SK-N-MC (cell line): ENCODE measurements around the gene PTOV1.

Experiments used
- DNase-seq: peaks from one replicate; pipeline ENCODE4 v3.0.0-alpha.2; 2011; ENCODE audit warnings: low read depth, low spot score
- H3K27ac ChIP-seq: fragments of 200-600 bp; sonication (generic); 2 replicates; pipeline ENCODE4 v1.5.1; 2016; ENCODE audit warnings: mixed run types
- H3K36me3 ChIP-seq: fragments of 200-600 bp; sonication (generic); 2 replicates; pipeline ENCODE4 v1.6.1; 2017; ENCODE audit warnings: antibody characterized with exemption, low read length, mixed read lengths; ENCODE audit not compliant: insufficient read depth
- H3K4me3 ChIP-seq: fragments of 200-600 bp; sonication (generic); 2 replicates; pipeline ENCODE4 v1.5.1; 2016
- H3K9ac ChIP-seq: fragments of 200-600 bp; sonication (generic); 2 replicates; pipeline ENCODE4 v1.8.0; 2017; ENCODE audit warnings: mixed run types, mixed read lengths; ENCODE audit not compliant: insufficient read length
- H3K9me3 ChIP-seq: fragments of 200-600 bp; sonication (generic); 2 replicates; pipeline ENCODE4 v1.6.1; 2017; ENCODE audit warnings: low read depth, mild to moderate bottlenecking, antibody characterized with exemption, low read length, moderate library complexity, mixed read lengths
- EZH2 ChIP-seq: fragments of 200-600 bp; sonication (generic); IDR thresholded peaks from one replicate; pipeline ENCODE4 v1.6.1; 2017; ENCODE audit warnings: antibody characterized with exemption
- FOXP2 ChIP-seq: optimal IDR thresholded peaks from 2 replicates; pipeline ENCODE3; 2011; ENCODE audit warnings: mild to moderate bottlenecking, moderate library complexity; ENCODE audit not compliant: insufficient read depth; ENCODE audit errors: extremely low read length, control extremely low read depth
- POLR2AphosphoS5 ChIP-seq: IDR thresholded peaks from 2 replicates; pipeline ENCODE4 v1.6.1; 2012; ENCODE audit warnings: mild to moderate bottlenecking, low read depth, low read length, borderline replicate concordance

PTOV1 gene

GRCh38 chr19:49835562-49835961, 15.4 kb upstream of the PTOV1 start:
- H3K27ac ChIP-seq = no peak overlapping the region
- H3K4me3 ChIP-seq = no peak overlapping the region
- H3K9ac ChIP-seq = no peak overlapping the region
- H3K9me3 ChIP-seq = no peaks in the 10 kb centered on the region
- no peak for DNase-seq
- TF ChIP-seq FOXP2 = no peak
- no peak for TF ChIP-seq EZH2
- TF ChIP-seq POLR2AphosphoS5 = no peak
- H3K36me3 ChIP-seq = peaks cover 37% of the 10 kb centered on the region

GRCh38 chr19:49836176-49837008, 14.6 kb upstream of the PTOV1 start:
- Histone ChIP-seq H3K9ac (no peak overlapping the region), H3K9me3 (no peaks in the 10 kb centered on the region), H3K4me3 (no peak overlapping the region), H3K36me3 (peaks cover 37% of the 10 kb centered on the region), H3K27ac (no peak overlapping the region)
- DNase-seq = no peak
- TF ChIP-seq POLR2AphosphoS5 = no peak

DNA sequence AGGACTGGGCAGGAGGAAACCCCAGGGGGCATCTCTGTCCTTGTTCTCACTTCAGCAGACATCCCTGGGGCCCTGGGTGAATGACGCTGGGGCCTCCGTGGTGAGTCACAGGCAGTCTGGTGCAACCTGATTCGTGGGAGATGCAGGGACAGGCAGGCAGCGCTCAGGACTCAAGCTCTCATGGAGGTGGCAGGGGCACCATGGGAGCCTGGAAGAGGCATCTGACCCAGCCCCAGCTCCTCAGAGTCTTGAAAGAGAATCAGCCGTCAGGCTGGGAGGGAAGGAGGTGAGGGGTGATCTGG, 14.0 kb upstream of the PTOV1 start:
- Histone ChIP-seq H3K36me3 (peaks cover 32% of the 10 kb centered on the region), H3K9ac (no peak overlapping the region), H3K9me3 (no peaks in the 10 kb centered on the region), H3K27ac (no peak overlapping the region), H3K4me3 (no peak overlapping the region)
- no peak for TF ChIP-seq FOXP2
- no peak for TF ChIP-seq POLR2AphosphoS5
- DNase-seq = no peak

DNA sequence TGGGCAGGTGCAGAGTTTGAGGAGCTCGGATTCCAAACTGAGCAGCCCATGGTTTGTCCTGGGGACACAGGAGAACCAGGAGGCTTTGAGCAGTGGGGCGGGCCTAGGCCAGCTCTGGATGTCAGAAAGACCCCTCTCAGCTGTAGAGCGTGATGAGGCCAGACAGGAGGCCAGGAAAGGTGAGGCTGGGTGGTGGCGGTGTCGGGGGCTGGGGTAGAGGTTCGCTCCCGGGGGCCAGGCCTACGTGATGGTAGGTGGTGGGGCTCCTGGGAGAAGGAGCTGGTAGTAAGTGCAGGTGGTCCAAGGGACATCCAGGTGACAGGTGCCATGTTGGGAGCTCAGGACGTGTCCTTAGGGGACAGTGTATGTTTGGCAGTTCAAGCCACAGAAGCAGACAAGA, 13.5 kb upstream of the PTOV1 start:
- H3K9me3 ChIP-seq = no peaks in the 10 kb centered on the region
- no peak overlapping the region for H3K27ac ChIP-seq
- H3K9ac ChIP-seq = no peak overlapping the region
- H3K4me3 ChIP-seq = no peak overlapping the region
- H3K36me3 ChIP-seq = peaks cover 28% of the 10 kb centered on the region; the same call in 1 of the 2 replicates
- no peak for DNase-seq
- TF ChIP-seq FOXP2 (no peak), EZH2 (no peak), POLR2AphosphoS5 (no peak)

DNA sequence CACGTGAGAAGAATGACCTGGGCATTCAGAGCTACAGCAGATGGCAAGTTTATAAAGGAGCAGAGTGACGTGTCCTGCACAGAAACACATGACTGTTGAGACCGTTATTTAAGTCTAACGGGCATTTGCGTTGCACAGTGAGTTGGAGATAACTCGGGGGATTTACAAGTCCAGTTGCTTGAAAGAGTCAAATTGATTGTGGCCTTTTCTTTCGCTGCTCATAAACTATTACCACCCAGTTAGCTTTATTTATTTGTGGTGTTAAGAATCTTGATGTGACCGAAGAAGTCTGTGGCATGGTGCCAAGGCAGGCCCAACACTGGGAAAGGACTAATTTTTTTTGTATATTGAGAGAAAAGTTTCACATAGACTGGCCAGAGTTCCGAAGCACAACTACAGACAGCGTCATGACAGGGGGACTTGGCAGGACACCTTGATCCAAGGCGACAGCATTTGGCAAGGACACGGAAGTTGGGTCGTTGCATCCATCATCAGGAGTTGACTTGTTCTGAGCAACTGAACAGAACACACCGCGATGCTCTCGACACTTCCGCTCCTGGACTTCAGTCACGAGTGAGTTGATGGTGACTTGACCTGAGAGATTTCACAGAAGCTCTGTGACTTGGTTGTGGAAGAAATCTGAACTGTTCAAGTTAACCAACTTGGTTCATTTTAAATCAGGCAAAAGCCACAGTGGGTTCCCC, 11.9 kb upstream of the PTOV1 start:
- TF ChIP-seq EZH2 (no peak), FOXP2 (no peak), POLR2AphosphoS5 (no peak)
- Histone ChIP-seq H3K27ac (0 out of 2 replicates have a peak overlapping the region, but pooled peaks have one; percentile 13), H3K9me3 (no peaks in the 10 kb centered on the region), H3K9ac (no peak overlapping the region), H3K4me3 (no peak overlapping the region), H3K36me3 (peaks cover 22% of the 10 kb centered on the region; the same call in 1 of the 2 replicates)
- no peak for DNase-seq

DNA sequence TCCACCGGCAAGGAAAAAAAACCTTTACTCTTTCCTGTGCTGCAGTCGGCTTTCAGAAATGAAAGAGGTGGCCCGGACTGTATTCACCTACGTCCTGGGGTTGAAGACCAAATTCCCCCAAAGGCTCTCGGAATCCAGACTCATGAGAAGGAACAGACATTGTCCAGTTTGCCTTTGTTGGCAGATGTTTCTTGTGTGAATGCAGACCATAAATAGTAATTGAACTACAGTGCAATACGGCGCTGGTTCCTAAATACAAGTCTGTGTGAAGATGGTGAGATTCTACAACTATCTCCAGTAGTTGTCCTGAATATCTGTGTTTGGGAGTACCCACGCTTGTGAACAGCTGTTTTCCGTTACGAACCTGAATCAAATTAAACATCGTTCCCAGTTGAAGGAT, 11.2 kb upstream of the PTOV1 start:
- H3K9ac ChIP-seq = no peak overlapping the region
- no peak for DNase-seq
- TF ChIP-seq FOXP2 = no peak
- peaks cover 22% of the 10 kb centered on the region; the same call in 1 of the 2 replicates for H3K36me3 ChIP-seq
- H3K9me3 ChIP-seq = no peaks in the 10 kb centered on the region
- no peak overlapping the region for H3K4me3 ChIP-seq
- H3K27ac ChIP-seq = 0 out of 2 replicates have a peak overlapping the region, but pooled peaks have one; percentile 36

DNA sequence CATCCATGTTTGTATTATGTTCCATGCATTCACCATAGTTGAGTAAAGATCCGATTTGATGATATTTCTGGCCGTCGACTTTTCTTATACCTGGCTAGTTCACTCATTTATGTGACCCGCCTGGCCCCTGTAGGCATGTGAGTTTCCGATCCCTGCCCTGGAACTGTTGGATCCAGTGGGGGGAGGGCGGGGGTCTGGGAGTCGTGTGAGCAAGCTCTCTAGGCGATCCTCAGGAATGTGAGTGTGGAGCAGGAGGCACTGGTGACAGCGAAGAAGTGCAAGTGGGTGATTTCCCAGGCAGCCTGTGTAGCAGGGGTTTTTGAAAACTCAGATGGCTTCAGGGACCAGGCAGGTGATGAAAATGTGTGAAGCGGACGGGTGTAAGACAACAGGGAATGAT, 10.6 kb upstream of the PTOV1 start:
- Histone ChIP-seq H3K27ac (no peak overlapping the region), H3K9ac (no peak overlapping the region), H3K9me3 (no peaks in the 10 kb centered on the region), H3K36me3 (peaks cover 22% of the 10 kb centered on the region; the same call in 1 of the 2 replicates), H3K4me3 (no peak overlapping the region)
- DNase-seq = no peak
- no peak for TF ChIP-seq POLR2AphosphoS5
- TF ChIP-seq EZH2 = no peak
- TF ChIP-seq FOXP2 = no peak

GRCh38 chr19:49840736-49841249, 10.2 kb upstream of the PTOV1 start:
- Histone ChIP-seq H3K4me3 (no peak overlapping the region), H3K9me3 (no peaks in the 10 kb centered on the region), H3K9ac (no peak overlapping the region), H3K27ac (no peak overlapping the region), H3K36me3 (peaks cover 22% of the 10 kb centered on the region; the same call in 1 of the 2 replicates)
- no peak for TF ChIP-seq EZH2
- no peak for TF ChIP-seq FOXP2
- TF ChIP-seq POLR2AphosphoS5 = no peak
- DNase-seq = no peak
